Measurements from ENCODE around the gene ENC1. TPM values are rescaled to one million over a fixed set of nuclear protein-coding genes. Genes with fewer than 3 reads are reported as not detected.
"Not testable (repeated sequence)": the region's sequence is repeated elsewhere in the genome, so short reads cannot be mapped to it uniquely, and the experiment has no call there.

ENC1 gene
- total RNA-seq, result 130 and 135 TPM in 2 replicates
- long read RNA-seq, full-length matches to known transcripts, result 58 of 84 reads
- long read RNA-seq, partial matches to known transcripts, result 7 of 84 reads
- long read RNA-seq, other reads (novel, unspliced or antisense), result 19 of 84 reads

GRCh38 chr5:74640450-74640953, at the start of gene ENC1:
TSS of gene ENC1 (minus strand) at chr5:74640728. CDS start at chr5:74636485, 4,243 bp downstream.
- peak; percentile 88 for DNase-seq (ENCODE audit: low read depth, low spot score)
- H3K36me3 Mint-ChIP-seq (ENCODE audit: low read depth), result peaks cover 19% of the 10 kb centered on the region
- H3K4me3 Mint-ChIP-seq, result peak within 1 kb of the TSS; percentile 87
- no peaks in the 10 kb centered on the region for H3K9me3 Mint-ChIP-seq
- peaks cover 70% of the 10 kb centered on the region for H3K4me1 Mint-ChIP-seq
- TF ChIP-seq CTCF (conservative IDR thresholded peaks at IDR 0.05), result peak; percentile 65
- H3K27ac Mint-ChIP-seq (ENCODE audit: unreplicated experiment), result peak within 1 kb of the TSS; percentile 97
- H3K27me3 Mint-ChIP-seq (ENCODE audit: low read depth), result no peaks in the 10 kb centered on the region

- H3K4me3 Mint-ChIP-seq, result peak overlapping the region; percentile 70
These were observed 46.6 kb upstream of the ENC1 start for GRCh38 chr5:74686962-74687751.

GRCh38 chr5:74685979-74686631, 45.6 kb upstream of the ENC1 start:
- DNase-seq (ENCODE audit: low read depth, low spot score), result no peak
- Mint-ChIP-seq H3K4me1 (peaks cover 25% of the 10 kb centered on the region), H3K27ac (ENCODE audit: unreplicated experiment) (no peak overlapping the region), H3K4me3 (peak overlapping the region; percentile 70), H3K36me3 (ENCODE audit: low read depth) (no peaks in the 10 kb centered on the region), H3K9me3 (no peaks in the 10 kb centered on the region), H3K27me3 (ENCODE audit: low read depth) (no peaks in the 10 kb centered on the region)
- no peak for TF ChIP-seq CTCF (conservative IDR thresholded peaks at IDR 0.05)

More at GRCh38 chr5:74686962-74687751, 46.6 kb upstream of the ENC1 start:
- TF ChIP-seq CTCF (conservative IDR thresholded peaks at IDR 0.05), result no peak
- Mint-ChIP-seq H3K27ac (ENCODE audit: unreplicated experiment) (no peak overlapping the region), H3K27me3 (ENCODE audit: low read depth) (no peaks in the 10 kb centered on the region), H3K36me3 (ENCODE audit: low read depth) (no peaks in the 10 kb centered on the region), H3K4me1 (peaks cover 25% of the 10 kb centered on the region), H3K9me3 (no peaks in the 10 kb centered on the region)
- DNase-seq (ENCODE audit: low read depth, low spot score), result no peak

- Mint-ChIP-seq H3K36me3 (ENCODE audit: low read depth) (no peaks in the 10 kb centered on the region), H3K27me3 (ENCODE audit: low read depth) (no peaks in the 10 kb centered on the region), H3K4me1 (peaks cover 25% of the 10 kb centered on the region), H3K4me3 (peak within 1 kb of the TSS; percentile 86), H3K9me3 (no peaks in the 10 kb centered on the region), H3K27ac (ENCODE audit: unreplicated experiment) (peak within 1 kb of the TSS; percentile 44)
- no peak for TF ChIP-seq CTCF (conservative IDR thresholded peaks at IDR 0.05)
- DNase-seq (ENCODE audit: low read depth, low spot score), result peak; percentile 71
These were observed 44.6 kb upstream of the ENC1 start, which contains the start of gene HEXB for GRCh38 chr5:74684900-74685851. TSS of gene HEXB (plus strand) at chr5:74685233. CDS start at chr5:74685261, 28 bp downstream.

- Mint-ChIP-seq H3K27ac (ENCODE audit: unreplicated experiment) (no peak overlapping the region), H3K9me3 (no peaks in the 10 kb centered on the region), H3K4me3 (no peak overlapping the region), H3K36me3 (ENCODE audit: low read depth) (no peaks in the 10 kb centered on the region), H3K4me1 (peaks cover 8% of the 10 kb centered on the region), H3K27me3 (ENCODE audit: low read depth) (no peaks in the 10 kb centered on the region)
- no peak for DNase-seq (ENCODE audit: low read depth, low spot score)
- no peak for TF ChIP-seq CTCF (conservative IDR thresholded peaks at IDR 0.05)
These were observed 39.4 kb upstream of the ENC1 start for GRCh38 chr5:74679966-74680365.

- peaks cover 10% of the 10 kb centered on the region for H3K4me1 Mint-ChIP-seq
- not testable (repeated sequence) for H3K36me3 Mint-ChIP-seq (ENCODE audit: low read depth); DNase-seq (ENCODE audit: low read depth, low spot score); H3K27ac Mint-ChIP-seq (ENCODE audit: unreplicated experiment); H3K27me3 Mint-ChIP-seq (ENCODE audit: low read depth); H3K4me3 Mint-ChIP-seq; H3K9me3 Mint-ChIP-seq
These were observed 38.8 kb upstream of the ENC1 start for GRCh38 chr5:74679300-74679699.

- not testable (repeated sequence) for DNase-seq (ENCODE audit: low read depth, low spot score)
These were observed 37.6 kb upstream of the ENC1 start for GRCh38 chr5:74678123-74678522.

More at GRCh38 chr5:74678123-74678522, 37.6 kb upstream of the ENC1 start:
- peaks cover 11% of the 10 kb centered on the region for H3K4me1 Mint-ChIP-seq
- not testable (repeated sequence) for H3K27me3 Mint-ChIP-seq (ENCODE audit: low read depth); H3K9me3 Mint-ChIP-seq; H3K27ac Mint-ChIP-seq (ENCODE audit: unreplicated experiment); H3K36me3 Mint-ChIP-seq (ENCODE audit: low read depth); H3K4me3 Mint-ChIP-seq

Measured in neural crest cell (in vitro differentiated cells).